Ovary (tissue), 3 donors: ENCODE data around the gene CCNL1.

ENCODE experiments used
- POLR2A ChIP-seq: fragments of 450-650 bp; IDR thresholded peaks from one replicate; pipeline ENCODE4 v1.6.1; 2017; ENCODE audit warnings: antibody characterized with exemption, mild to moderate bottlenecking, moderate library complexity
- TF ChIP-seq, protein P1 (sequence below), 3 donors: fragments of 450-650 bp in 2 of 3; fragments of 200-600 bp in 1 of 3; IDR thresholded peaks; one replicate each; pipeline versions ENCODE4 v1.5.1 to v1.8.0; 2016 to 2022; ENCODE audit warnings: antibody characterized with exemption in 3 of 3, mild to moderate bottlenecking in 1 of 3
- donor health status: DM: no; HTN: no; CAD: no.

DNA sequence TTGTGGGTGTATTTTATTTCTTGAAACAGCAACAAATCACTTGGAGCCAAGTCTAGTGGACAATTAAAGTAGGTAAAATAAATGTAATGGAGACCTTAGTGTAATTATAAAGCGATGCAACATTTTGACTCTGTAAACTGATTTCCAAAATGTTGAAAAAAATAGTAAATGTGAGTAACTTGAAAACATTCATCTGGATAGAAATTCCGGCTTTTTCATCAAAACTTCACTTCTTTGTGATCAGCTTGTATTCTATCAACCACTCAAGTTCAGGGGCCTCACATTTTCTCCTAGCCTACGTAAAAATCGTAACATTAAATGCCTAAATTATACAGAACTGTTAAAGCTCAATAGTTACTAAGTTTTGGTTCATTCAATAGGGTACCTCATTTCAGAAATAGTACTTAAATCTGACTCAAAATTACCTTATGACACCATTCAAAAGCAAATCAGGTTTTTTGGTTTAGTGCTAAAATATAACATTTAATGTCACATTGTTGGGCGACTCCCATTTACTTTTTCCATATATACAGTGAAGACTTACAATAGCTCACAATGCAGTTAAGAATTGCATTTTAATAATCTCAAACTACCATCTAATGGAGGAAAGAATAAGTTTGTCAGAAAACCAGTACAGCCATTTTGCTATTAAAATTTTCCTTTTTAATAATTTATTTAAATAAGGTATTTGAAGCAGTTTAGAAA is 12.7 kb downstream of the CCNL1 start:
- no peak for TF ChIP-seq POLR2A
- TF ChIP-seq, protein P1, sequence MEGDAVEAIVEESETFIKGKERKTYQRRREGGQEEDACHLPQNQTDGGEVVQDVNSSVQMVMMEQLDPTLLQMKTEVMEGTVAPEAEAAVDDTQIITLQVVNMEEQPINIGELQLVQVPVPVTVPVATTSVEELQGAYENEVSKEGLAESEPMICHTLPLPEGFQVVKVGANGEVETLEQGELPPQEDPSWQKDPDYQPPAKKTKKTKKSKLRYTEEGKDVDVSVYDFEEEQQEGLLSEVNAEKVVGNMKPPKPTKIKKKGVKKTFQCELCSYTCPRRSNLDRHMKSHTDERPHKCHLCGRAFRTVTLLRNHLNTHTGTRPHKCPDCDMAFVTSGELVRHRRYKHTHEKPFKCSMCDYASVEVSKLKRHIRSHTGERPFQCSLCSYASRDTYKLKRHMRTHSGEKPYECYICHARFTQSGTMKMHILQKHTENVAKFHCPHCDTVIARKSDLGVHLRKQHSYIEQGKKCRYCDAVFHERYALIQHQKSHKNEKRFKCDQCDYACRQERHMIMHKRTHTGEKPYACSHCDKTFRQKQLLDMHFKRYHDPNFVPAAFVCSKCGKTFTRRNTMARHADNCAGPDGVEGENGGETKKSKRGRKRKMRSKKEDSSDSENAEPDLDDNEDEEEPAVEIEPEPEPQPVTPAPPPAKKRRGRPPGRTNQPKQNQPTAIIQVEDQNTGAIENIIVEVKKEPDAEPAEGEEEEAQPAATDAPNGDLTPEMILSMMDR (IDR thresholded peaks at IDR 0.05), result no peak
